NT2/D1 (cell line): Measurements from ENCODE around the gene PHACTR3.

Experiments
- YY1 ChIP-seq: IDR thresholded peaks from 2 replicates; pipeline ENCODE4 v1.6.1; 2011; ENCODE audit not compliant: insufficient read length, insufficient read depth
- ZNF274 ChIP-seq: IDR thresholded peaks from 2 replicates; pipeline ENCODE4 v1.6.1; 2011; ENCODE audit warnings: mild to moderate bottlenecking, low read depth, low read length

DNA sequence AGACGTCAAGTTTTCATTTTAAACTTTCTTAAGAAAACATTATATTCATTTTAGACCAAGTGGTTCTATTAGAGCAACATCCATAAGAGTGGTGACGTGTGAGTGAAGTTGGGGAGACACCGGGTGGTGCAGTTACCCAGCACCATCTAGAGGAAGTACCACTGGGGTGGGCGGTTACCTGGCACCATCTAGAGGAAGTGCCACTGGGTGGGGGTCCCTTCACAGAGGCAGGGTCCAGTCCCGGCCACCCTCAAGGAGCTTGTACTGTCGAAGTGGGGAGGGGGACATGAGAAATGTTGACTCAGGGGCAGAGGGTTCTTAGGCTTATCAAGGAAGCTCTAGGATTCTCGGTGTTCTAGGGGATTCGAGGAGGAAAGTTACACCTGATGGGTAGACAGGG is 26.2 kb downstream of the PHACTR3 start:
- TF ChIP-seq ZNF274 (no peak), YY1 (no peak)
